Astrocyte of the cerebellum (primary cell): ENCODE measurements around the gene FILIP1L.
A peak's percentile ranks its signal among the peaks of the same experiment; 100 is the strongest.

Experiments
- DNase-seq: peaks from one replicate; pipeline ENCODE4 v3.0.0-alpha.2; 2011; ENCODE audit warnings: low read depth
- H3K4me3 ChIP-seq: 2 replicates; pipeline ENCODE4 v1.5.1; 2011; ENCODE audit warnings: mild to moderate bottlenecking, low read depth, low read length, moderate library complexity
- CTCF ChIP-seq: IDR thresholded peaks from 2 replicates; pipeline ENCODE4 v1.5.1; 2012; ENCODE audit warnings: low read length, low read depth, moderate library complexity, mild to moderate bottlenecking; ENCODE audit errors: missing control alignments
- in situ Hi-C: cut with HindIII; loops from 2 replicates; pipeline ENCODE4 v1.10.0; 2017; ENCODE audit warnings: low sequenced_read_pairs

FILIP1L gene

GRCh38 chr3:99869621-99870020 lies 244.7 kb downstream of the FILIP1L start:
- DNase-seq: no peak
- no peak for TF ChIP-seq CTCF
- in situ Hi-C loops: no loop called here
- H3K4me3 ChIP-seq: no peak overlapping the region

GRCh38 chr3:99868311-99868646 lies 246.0 kb downstream of the FILIP1L start:
- H3K4me3 ChIP-seq: no peak overlapping the region
- DNase-seq: no peak
- no peak for TF ChIP-seq CTCF
- in situ Hi-C loops: no loop called here

- no peak for DNase-seq
- TF ChIP-seq CTCF: no peak
- in situ Hi-C loops: no loop called here
- H3K4me3 ChIP-seq: no peak overlapping the region
Observed at GRCh38 chr3:99867594-99868310, 246.5 kb downstream of the FILIP1L start.

GRCh38 chr3:99866261-99866761 lies 248.0 kb downstream of the FILIP1L start:
- DNase-seq: peak; percentile 89
- H3K4me3 ChIP-seq: no peak overlapping the region
- no peak for TF ChIP-seq CTCF
- in situ Hi-C loops: no loop called here

- in situ Hi-C loops: no loop called here
- TF ChIP-seq CTCF: no peak
- DNase-seq: no peak
Observed at GRCh38 chr3:99865321-99865720, 249.0 kb downstream of the FILIP1L start.

GRCh38 chr3:99864289-99864688 lies 250.0 kb downstream of the FILIP1L start:
- in situ Hi-C loops: no loop called here
- no peak for TF ChIP-seq CTCF
- DNase-seq: no peak
- no peak overlapping the region for H3K4me3 ChIP-seq

More at GRCh38 chr3:99865321-99865720, 249.0 kb downstream of the FILIP1L start:
- H3K4me3 ChIP-seq: no peak overlapping the region
